Endothelial cell of umbilical vein (primary cell): ENCODE data around the gene RASSF10.

Experiments
- EZH2 ChIP-seq: IDR thresholded peaks from 2 replicates; pipeline ENCODE4 v1.6.1; 2012; ENCODE audit warnings: borderline replicate concordance, low read depth, mild to moderate bottlenecking, moderate library complexity, low read length, inconsistent platforms; ENCODE audit not compliant: severe bottlenecking
- POLR2A ChIP-seq: IDR thresholded peaks from 2 replicates; pipeline ENCODE4 v1.6.1; 2012; ENCODE audit warnings: low read depth, mild to moderate bottlenecking, control low read depth, low read length
- POLR2AphosphoS5 ChIP-seq: IDR thresholded peaks from 2 replicates; pipeline ENCODE4 v1.6.1; 2012; ENCODE audit warnings: low read depth, mild to moderate bottlenecking, control low read depth, low read length, moderate library complexity; ENCODE audit not compliant: insufficient read depth
- TF ChIP-seq, protein P1 (sequence below), 2 donors: IDR thresholded peaks; 1 replicate in 1 of 2; 2 replicates in 1 of 2; pipeline ENCODE4 v1.5.1; 2011; ENCODE audit warnings: low read length in 2 of 2, mild to moderate bottlenecking in 2 of 2, moderate library complexity in 2 of 2, control low read depth in 1 of 2, inconsistent platforms in 1 of 2, low read depth in 1 of 2; ENCODE audit not compliant: insufficient read depth in 1 of 2; ENCODE audit errors: extremely low read depth in 1 of 2

DNA sequence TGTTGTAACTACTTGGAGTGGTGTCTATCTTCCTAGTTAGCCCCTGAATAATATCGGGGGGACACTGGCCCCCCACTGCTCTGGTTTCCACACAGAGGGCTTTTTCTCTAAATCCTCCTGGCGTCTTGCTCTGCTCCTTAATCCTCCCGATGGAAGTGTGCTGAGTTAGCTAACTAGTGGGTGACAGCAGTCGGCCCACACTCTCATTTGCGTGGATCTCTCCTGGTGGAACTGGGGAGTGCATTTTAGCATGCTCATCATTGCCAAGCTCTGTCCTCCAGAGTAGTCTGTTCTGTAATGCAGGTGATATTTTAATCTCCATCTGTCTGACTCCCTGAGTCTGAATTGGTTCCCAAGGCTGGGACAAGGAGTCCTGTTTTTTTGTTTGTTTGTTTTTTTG is 46.1 kb upstream of the RASSF10 start:
- TF ChIP-seq POLR2A (no peak), EZH2 (no peak), POLR2AphosphoS5 (no peak)
- TF ChIP-seq, protein P1, sequence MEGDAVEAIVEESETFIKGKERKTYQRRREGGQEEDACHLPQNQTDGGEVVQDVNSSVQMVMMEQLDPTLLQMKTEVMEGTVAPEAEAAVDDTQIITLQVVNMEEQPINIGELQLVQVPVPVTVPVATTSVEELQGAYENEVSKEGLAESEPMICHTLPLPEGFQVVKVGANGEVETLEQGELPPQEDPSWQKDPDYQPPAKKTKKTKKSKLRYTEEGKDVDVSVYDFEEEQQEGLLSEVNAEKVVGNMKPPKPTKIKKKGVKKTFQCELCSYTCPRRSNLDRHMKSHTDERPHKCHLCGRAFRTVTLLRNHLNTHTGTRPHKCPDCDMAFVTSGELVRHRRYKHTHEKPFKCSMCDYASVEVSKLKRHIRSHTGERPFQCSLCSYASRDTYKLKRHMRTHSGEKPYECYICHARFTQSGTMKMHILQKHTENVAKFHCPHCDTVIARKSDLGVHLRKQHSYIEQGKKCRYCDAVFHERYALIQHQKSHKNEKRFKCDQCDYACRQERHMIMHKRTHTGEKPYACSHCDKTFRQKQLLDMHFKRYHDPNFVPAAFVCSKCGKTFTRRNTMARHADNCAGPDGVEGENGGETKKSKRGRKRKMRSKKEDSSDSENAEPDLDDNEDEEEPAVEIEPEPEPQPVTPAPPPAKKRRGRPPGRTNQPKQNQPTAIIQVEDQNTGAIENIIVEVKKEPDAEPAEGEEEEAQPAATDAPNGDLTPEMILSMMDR (IDR thresholded peaks at IDR 0.05; ENCODE audit: extremely low read depth in 1 of 2, insufficient read depth in 1 of 2, low read depth in 1 of 2, low read length in 2 of 2) = no peak
